Right atrium auricular region (tissue), 2 donors: ENCODE measurements around the gene PROX2. TPM values are rescaled to one million over a fixed set of nuclear protein-coding genes. Genes with fewer than 3 reads are reported as not detected.
A peak's percentile ranks its signal among the peaks of the same experiment; 100 is the strongest.

ENCODE experiments used
- DNase-seq: peaks from one replicate; pipeline ENCODE4 v3.0.0-alpha.2; 2019; ENCODE audit warnings: low spot score
- H3K27ac ChIP-seq, 2 donors: fragments of 200-600 bp; sonication (generic); 1 replicate in 1 of 2; 2 replicates in 1 of 2; pipeline ENCODE4 v1.5.1; 2016 to 2019
- H3K27me3 ChIP-seq, 2 donors: fragments of 200-600 bp; sonication (generic); one replicate each; pipeline versions ENCODE4 v1.5.1 to v1.6.0; 2017 to 2019
- H3K36me3 ChIP-seq: fragments of 200-600 bp; sonication (generic); one replicate; pipeline ENCODE4 v1.5.1; 2016
- H3K4me1 ChIP-seq, 2 donors: fragments of 200-600 bp; sonication (generic); one replicate each; pipeline versions ENCODE4 v1.5.1 to v1.6.0; 2017 to 2019
- H3K4me3 ChIP-seq, 2 donors: fragments of 200-600 bp; sonication (generic); 1 replicate in 1 of 2; 2 replicates in 1 of 2; pipeline ENCODE4 v1.5.1; 2017 to 2019; ENCODE audit warnings: mild to moderate bottlenecking in 1 of 2, moderate library complexity in 1 of 2
- H3K9me3 ChIP-seq, 2 donors: fragments of 200-600 bp; sonication (generic); one replicate each; pipeline ENCODE4 v1.5.1; 2019
- CTCF ChIP-seq, 2 donors: fragments of 200-600 bp; sonication (generic); IDR thresholded peaks; one replicate each; pipeline ENCODE4 v1.5.1; 2019; ENCODE audit warnings: antibody characterized with exemption in 2 of 2
- total RNA-seq, 2 donors: library from RNA; depleted of rRNA; stranded (reverse); fragments of >200 nt; gene quantifications; one replicate each; pipeline ENCODE4 v1.1.0, GENCODE V29; 2016

Gene PROX2
- not detected for total RNA-seq

- Histone ChIP-seq H3K9me3 (no peaks in the 10 kb centered on the region), H3K27me3 (no peaks in the 10 kb centered on the region), H3K27ac (no peak within 1 kb of the TSS), H3K4me3 (no peak within 1 kb of the TSS), H3K4me1 (peaks cover 0 to 5% of the 10 kb centered on the region in 2 donors), H3K36me3 (no peaks in the 10 kb centered on the region)
- no peak for DNase-seq
- no peak for TF ChIP-seq CTCF (IDR thresholded peaks at IDR 0.05)
Observed at GRCh38 chr14:74875941-74876913, at the start of gene PROX2. TSS of gene PROX2 (minus strand) at chr14:74876145. CDS start at chr14:74863834, 12,311 bp downstream.

- no peak for DNase-seq
- Histone ChIP-seq H3K36me3 (no peaks in the 10 kb centered on the region), H3K27ac (no peak overlapping the region)
Observed at GRCh38 chr14:74924061-74924460, 48.1 kb upstream of the PROX2 start.

GRCh38 chr14:74922752-74923401 is 46.9 kb upstream of the PROX2 start, which contains the start of gene RPS6KL1:
TSS of gene RPS6KL1 (minus strand) at chr14:74923260. CDS start at chr14:74921541, 1,719 bp downstream.
- Histone ChIP-seq H3K4me3 (peak within 1 kb of the TSS; percentile 55 to 78), H3K27ac (peak within 1 kb of the TSS; percentile 60 to 75), H3K27me3 (no peaks in the 10 kb centered on the region), H3K4me1 (peaks cover 0 to 23% of the 10 kb centered on the region in 2 donors), H3K36me3 (no peaks in the 10 kb centered on the region), H3K9me3 (no peaks in the 10 kb centered on the region)
- peak; percentile 90 for DNase-seq
- peak in 1 of 2 donors; percentile 30 for TF ChIP-seq CTCF (IDR thresholded peaks at IDR 0.05)

More at GRCh38 chr14:74924061-74924460, 48.1 kb upstream of the PROX2 start:
- H3K4me3 ChIP-seq, result no peak overlapping the region
- no peaks in the 10 kb centered on the region for H3K27me3 ChIP-seq
- TF ChIP-seq CTCF (IDR thresholded peaks at IDR 0.05), result no peak
- no peaks in the 10 kb centered on the region for H3K9me3 ChIP-seq
- H3K4me1 ChIP-seq, result peaks cover 0 to 15% of the 10 kb centered on the region in 2 donors

GRCh38 chr14:74921987-74922751 is 46.2 kb upstream of the PROX2 start:
- Histone ChIP-seq H3K36me3 (no peaks in the 10 kb centered on the region), H3K27me3 (no peaks in the 10 kb centered on the region), H3K4me3 (peak overlapping the region; percentile 55 to 78), H3K4me1 (peaks cover 0 to 30% of the 10 kb centered on the region in 2 donors), H3K27ac (peak overlapping the region; percentile 60 to 75), H3K9me3 (no peaks in the 10 kb centered on the region)
- no peak for DNase-seq
- no peak for TF ChIP-seq CTCF (IDR thresholded peaks at IDR 0.05)

GRCh38 chr14:74921053-74921620 is 45.2 kb upstream of the PROX2 start:
- no peak for DNase-seq
- Histone ChIP-seq H3K27me3 (no peaks in the 10 kb centered on the region), H3K9me3 (no peaks in the 10 kb centered on the region), H3K36me3 (no peaks in the 10 kb centered on the region), H3K27ac (no peak overlapping the region), H3K4me1 (peaks cover 0 to 40% of the 10 kb centered on the region in 2 donors), H3K4me3 (no peak overlapping the region)
- TF ChIP-seq CTCF (IDR thresholded peaks at IDR 0.05), result no peak
